HepG2 (cell line): ENCODE measurements around the gene MYO16. TPM values are rescaled to one million over a fixed set of nuclear protein-coding genes. Genes with fewer than 3 reads are reported as not detected.

Experiments
- ATAC-seq: fragments of 200-7000 bp; cut with Tn5 transposase; 3 replicates; pipeline ENCODE4 v1.9.1; 2020; ENCODE audit warnings: mild to moderate bottlenecking, moderate library complexity
- BruUV-seq: library from RNA; stranded (reverse); fragments of 400-500 nt; replicated peaks from 2 replicates; lab custom pipeline; 2021; lab: Mats Ljungman, UMichigan
- CTCF ChIA-PET: fragments of 300-600 bp; formaldehyde crosslinking; extraction: SDS; loops from one replicate; lab custom pipeline; 2021; ENCODE audit warnings: low total read pairs, inconsistent platforms, low intra/inter-chr PET ratio; lab: Yijun Ruan, JAX
- POLR2A ChIA-PET: fragments of 350-600 bp; sonication (Branson Sonifier 250); formaldehyde crosslinking; loops from one replicate; lab custom pipeline; 2020; ENCODE audit warnings: antibody characterized with exemption, inconsistent platforms; lab: Yijun Ruan, JAX
- DNase-seq: peaks from one replicate; pipeline ENCODE4 v3.0.0-alpha.2; 2015; ENCODE audit warnings: low spot score
- FAIRE-seq: peaks from 3 replicates; lab custom pipeline; 2011; peaks lifted over from hg19 to GRCh38; lab: Jason Lieb, UNC
- H2AFZ ChIP-seq: one replicate; pipeline ENCODE4 v1.6.1; 2011; ENCODE audit warnings: low read length, inconsistent platforms
- H3K27ac ChIP-seq: fragments of 300-600 bp; 3 replicates; pipeline ENCODE4 v1.8.0; 2011; ENCODE audit warnings: mixed run types, mild to moderate bottlenecking, mixed read lengths, low read length, inconsistent platforms; ENCODE audit not compliant: insufficient read depth; ENCODE audit errors: extremely low read length
- H3K27me3 ChIP-seq, 2 experiments: fragments of 200-600 bp in 1 of 2; 2 replicates in 1 of 2; 3 replicates in 1 of 2; pipeline versions ENCODE4 v1.6.0 to v1.8.0; 2011; ENCODE audit warnings: low read length in 2 of 2, mild to moderate bottlenecking in 2 of 2, moderate library complexity in 2 of 2, inconsistent platforms in 1 of 2; ENCODE audit not compliant: insufficient read depth in 2 of 2, control insufficient read depth in 1 of 2
- H3K36me3 ChIP-seq, 2 experiments: fragments of 200-600 bp in 1 of 2; replicated peaks in 1 of 2; 2 replicates in 1 of 2; 3 replicates in 1 of 2; pipeline versions ENCODE4 v1.5.1 to v1.8.0; 2011; ENCODE audit warnings: low read length in 2 of 2, inconsistent platforms in 1 of 2; ENCODE audit not compliant: insufficient read depth in 2 of 2, control insufficient read depth in 1 of 2
- H3K4me1 ChIP-seq: 2 replicates; pipeline ENCODE4 v1.5.1; 2012; ENCODE audit warnings: low read length, inconsistent platforms; ENCODE audit not compliant: insufficient read depth
- H3K4me2 ChIP-seq: 2 replicates; pipeline ENCODE4 v1.6.0; 2011; ENCODE audit warnings: low read depth, low read length, inconsistent platforms
- H3K4me3 ChIP-seq, 3 experiments: fragments of 200-600 bp in 1 of 3; sonication (generic), shearing (Covaris generic) in 1 of 3; replicated peaks in 1 of 3; 2 replicates each; pipeline ENCODE4 v1.5.1; 2011 to 2016; ENCODE audit warnings: low read length in 3 of 3, inconsistent platforms in 2 of 3, low read depth in 2 of 3, mild to moderate bottlenecking in 2 of 3, control low read depth in 1 of 3, mixed read lengths in 1 of 3; ENCODE audit not compliant: insufficient read depth in 1 of 3
- H3K79me2 ChIP-seq: one replicate; pipeline ENCODE4 v1.6.1; 2011; ENCODE audit warnings: low read length, inconsistent platforms; ENCODE audit not compliant: insufficient read depth
- H3K9ac ChIP-seq: 2 replicates; pipeline ENCODE4 v1.6.0; 2011; ENCODE audit warnings: mild to moderate bottlenecking, low read depth, low read length, inconsistent platforms; ENCODE audit not compliant: insufficient read depth
- H3K9me3 ChIP-seq: 2 replicates; pipeline ENCODE4 v1.5.1; 2012; ENCODE audit warnings: mild to moderate bottlenecking, low read length
- H4K20me1 ChIP-seq: 2 replicates; pipeline ENCODE4 v1.6.0; 2011; ENCODE audit warnings: inconsistent platforms, mild to moderate bottlenecking, low read length, moderate library complexity; ENCODE audit not compliant: insufficient read depth
- CREB1 ChIP-seq, 2 experiments: fragments of 450-650 bp in 1 of 2; IDR thresholded peaks; 2 replicates each; pipeline ENCODE4 v1.6.1; 2016 to 2017; ENCODE audit warnings: control low read depth in 1 of 2, mild to moderate bottlenecking in 1 of 2, missing compliant biosample characterization in 1 of 2, missing genetic modification characterization in 1 of 2
- GATAD2A ChIP-seq: IDR thresholded peaks from 2 replicates; pipeline ENCODE4 v1.6.1; 2016
- JDP2 ChIP-seq: sonication (generic); formaldehyde crosslinking; IDR thresholded peaks from 2 replicates; pipeline ENCODE4 v1.8.1; 2022; ENCODE audit warnings: missing genetic modification reagents, borderline replicate concordance
- SRF ChIP-seq: IDR thresholded peaks from 2 replicates; pipeline ENCODE4 v1.6.1; 2011; ENCODE audit warnings: mild to moderate bottlenecking, low read depth, low read length, moderate library complexity
- SUZ12 ChIP-seq: fragments of 150-350 bp; IDR thresholded peaks from 2 replicates; pipeline ENCODE4 v1.6.1; 2014; ENCODE audit warnings: low read depth, low read length
- TBX3 ChIP-seq: fragments of 450-650 bp; IDR thresholded peaks from 2 replicates; pipeline ENCODE4 v1.6.1; 2017; ENCODE audit warnings: antibody characterized with exemption, mild to moderate bottlenecking, inconsistent platforms, borderline replicate concordance
- ZBTB10 ChIP-seq: sonication (generic); formaldehyde crosslinking; IDR thresholded peaks from 2 replicates; pipeline ENCODE4 v1.4.0; 2020; ENCODE audit warnings: missing genetic modification reagents, borderline replicate concordance
- ZBTB20 ChIP-seq: sonication (generic); formaldehyde crosslinking; IDR thresholded peaks from 2 replicates; pipeline ENCODE4 v1.8.1; 2023; ENCODE audit warnings: missing genetic modification reagents, low read depth, mild to moderate bottlenecking, borderline replicate concordance
- ZNF232 ChIP-seq: sonication (generic); formaldehyde crosslinking; IDR thresholded peaks from 2 replicates; pipeline ENCODE4 v1.4.0; 2020; ENCODE audit warnings: missing genetic modification reagents, borderline replicate concordance
- WGBS: methylation state at CpG from one replicate; pipeline ENCODE4 v1.1.6; 2017; ENCODE audit warnings: low lambda C conversion rate; 5-methylcytosine and 5-hydroxymethylcytosine counted together
- in situ Hi-C: cut with HindIII; loops from 2 replicates; pipeline ENCODE4 v1.10.0; 2017; ENCODE audit warnings: low pct_unique_long_range_greater_than_20kb; ENCODE audit not compliant: extremely low pct_ligation_motif_present
- intact Hi-C: fragments of 100-400 bp; cut with micrococcal nuclease; formaldehyde crosslinking; loops from one replicate; pipeline ENCODE4 v1.10.0; 2022; ENCODE audit not compliant: unreplicated experiment
- polyA plus RNA-seq, 8 experiments: library from polyadenylated mRNA; depleted of rRNA in 3 of 8; stranded (reverse) in 7 of 8; unstranded in 1 of 8; fragments of >200 nt; fragmentation: Illumina TruSeq in 4 of 8; extraction: Trizol in 4 of 8; gene quantifications; 2 replicates each; pipeline versions ENCODE4 v1.2.1 to v1.2.3, GENCODE V29; 2011 to 2016; ENCODE audit warnings: low read depth in 4 of 8, missing spikeins in 1 of 8, mixed read lengths in 1 of 8; ENCODE audit not compliant: insufficient read depth in 1 of 8
- total RNA-seq, 5 experiments: library from RNA; depleted of rRNA; stranded (reverse); fragments of >200 nt; fragmentation: Illumina TruSeq; extraction: Trizol; gene quantifications; 2 replicates each; pipeline ENCODE4 v1.2.3, GENCODE V29; 2016; ENCODE audit warnings: low read depth in 1 of 5
- TF ChIP-seq, protein P1 (sequence below): sonication (generic); formaldehyde crosslinking; IDR thresholded peaks from 2 replicates; pipeline ENCODE4 v1.4.0; 2020; ENCODE audit warnings: missing genetic modification reagents

MYO16 gene
- total and polyA plus RNA-seq, 2 of the 13 experiments (the other 11 are each of a cell fraction or from before 2014, with no cell fraction given), result not detected

DNA sequence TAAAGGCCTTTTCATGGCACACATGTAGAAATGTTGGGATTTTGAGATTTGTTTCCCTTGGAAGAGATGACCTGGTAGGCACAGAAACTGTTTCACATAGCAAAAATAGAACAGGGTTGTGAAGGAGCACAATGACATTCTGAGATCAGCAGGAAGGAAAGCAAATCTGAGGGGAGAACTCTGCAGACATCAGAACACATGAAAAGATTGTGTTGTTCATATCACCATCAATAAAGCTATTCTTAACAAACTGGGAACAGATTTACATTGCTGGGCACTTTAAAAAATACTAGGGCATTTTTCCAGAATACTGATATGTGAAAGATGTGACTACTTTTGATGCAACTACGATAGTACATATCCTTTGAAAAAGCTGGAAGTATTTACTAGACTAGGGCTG lies 481.7 kb downstream of the MYO16 start (continued):
- TF ChIP-seq ZBTB10 (CRISPR knock-in tag), result no peak
- TF ChIP-seq, all 625 proteins: peak for 0

DNA sequence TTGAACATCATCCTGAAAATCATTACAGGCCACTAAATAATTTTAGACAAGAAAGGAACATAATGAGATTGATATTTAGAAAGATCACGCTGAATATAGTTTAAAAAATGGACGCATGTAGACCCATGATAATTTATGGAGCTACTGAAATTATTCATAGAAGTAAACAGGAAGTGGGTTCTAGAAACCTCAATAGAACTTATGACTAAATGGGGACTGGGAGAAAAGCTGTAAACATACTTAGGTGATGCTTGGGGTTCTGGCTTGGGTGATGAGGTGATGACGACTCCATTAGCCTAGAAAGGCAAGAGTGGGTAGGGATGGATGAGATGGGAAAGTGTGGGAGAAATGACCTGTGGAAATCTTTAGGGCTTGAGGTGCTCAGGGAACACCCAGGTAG lies 484.0 kb downstream of the MYO16 start:
- no peak overlapping the region for H3K27ac ChIP-seq
- in situ Hi-C loops, result no loop called here

More for the DNA sequence above, 484.0 kb downstream of the MYO16 start:
- no peak overlapping the region for H3K4me3 ChIP-seq
- no peaks in the 10 kb centered on the region for H3K27me3 ChIP-seq
- H3K36me3 ChIP-seq, result no peaks in the 10 kb centered on the region
- H3K9ac ChIP-seq, result no peak overlapping the region
- WGBS, result under 1% methylated on average over 3 of the region's 3 CpGs
- no peaks in the 10 kb centered on the region for H3K4me1 ChIP-seq
- CTCF ChIA-PET, result no interaction called here
- TF ChIP-seq JDP2 (CRISPR knock-in tag) (no peak), ZBTB20 (CRISPR knock-in tag) (no peak), TBX3 (no peak), SUZ12 (no peak), SRF (no peak), CREB1 (IDR thresholded peaks at IDR 0.05) (0 out of 2 replicates have a peak, but pooled peaks have one; percentile 20), CREB1 (CRISPR knock-in tag; IDR thresholded peaks at IDR 0.05) (no peak), ZNF232 (CRISPR knock-in tag) (no peak), GATAD2A (CRISPR knock-in tag) (no peak)
- TF ChIP-seq, protein P1, sequence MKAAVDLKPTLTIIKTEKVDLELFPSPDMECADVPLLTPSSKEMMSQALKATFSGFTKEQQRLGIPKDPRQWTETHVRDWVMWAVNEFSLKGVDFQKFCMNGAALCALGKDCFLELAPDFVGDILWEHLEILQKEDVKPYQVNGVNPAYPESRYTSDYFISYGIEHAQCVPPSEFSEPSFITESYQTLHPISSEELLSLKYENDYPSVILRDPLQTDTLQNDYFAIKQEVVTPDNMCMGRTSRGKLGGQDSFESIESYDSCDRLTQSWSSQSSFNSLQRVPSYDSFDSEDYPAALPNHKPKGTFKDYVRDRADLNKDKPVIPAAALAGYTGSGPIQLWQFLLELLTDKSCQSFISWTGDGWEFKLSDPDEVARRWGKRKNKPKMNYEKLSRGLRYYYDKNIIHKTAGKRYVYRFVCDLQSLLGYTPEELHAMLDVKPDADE (CRISPR knock-in tag), result no peak
- TF ChIP-seq, all 625 proteins: peak for 1
- H3K79me2 ChIP-seq, result no peaks in the 10 kb centered on the region
- H4K20me1 ChIP-seq, result no peaks in the 10 kb centered on the region
- H2AFZ ChIP-seq, result no peak overlapping the region
- POLR2A ChIA-PET, result no interaction called here
- no peak for FAIRE-seq
- no peaks in the 10 kb centered on the region for H3K9me3 ChIP-seq
- DNase-seq, result no peak
- no peak overlapping the region for H3K4me2 ChIP-seq
- intact Hi-C loops, result no loop called here
- ATAC-seq, result no peak
- BruUV-seq, result no TSS peak
